MM.1S (cell line): ENCODE measurements around the gene ATP13A5.

Experiments
- DNase-seq: peaks from one replicate; pipeline ENCODE4 v3.0.0-alpha.2; 2015
- H2AFZ ChIP-seq: fragments of 300-600 bp; sonication (generic); 2 replicates; pipeline ENCODE4 v1.6.0; 2016; ENCODE audit warnings: antibody characterized with exemption, low read length
- H3F3A ChIP-seq: fragments of 300-600 bp; sonication (generic); 2 replicates; pipeline ENCODE4 v1.6.1; 2016; ENCODE audit warnings: mild to moderate bottlenecking, antibody characterized with exemption, low read length, moderate library complexity, mixed read lengths; ENCODE audit not compliant: insufficient read depth
- H3K27ac ChIP-seq: fragments of 300-600 bp; sonication (generic); 2 replicates; pipeline ENCODE4 v1.5.1; 2016; ENCODE audit warnings: mild to moderate bottlenecking, low read length
- H3K27me3 ChIP-seq: fragments of 300-600 bp; sonication (generic); replicated peaks from 2 replicates; pipeline ENCODE4 v1.6.0; 2016; ENCODE audit warnings: low read length; ENCODE audit not compliant: insufficient read depth
- H3K36me3 ChIP-seq: fragments of 300-600 bp; sonication (generic); replicated peaks from 2 replicates; pipeline ENCODE4 v1.6.1; 2016; ENCODE audit warnings: mild to moderate bottlenecking, low read length, mixed read lengths; ENCODE audit not compliant: insufficient read depth
- H3K4me1 ChIP-seq: fragments of 300-600 bp; sonication (generic); 2 replicates; pipeline ENCODE4 v1.6.1; 2016; ENCODE audit warnings: low read length, mixed read lengths
- H3K4me2 ChIP-seq: fragments of 300-600 bp; sonication (generic); 2 replicates; pipeline ENCODE4 v1.6.0; 2016; ENCODE audit warnings: low read depth, low read length
- H3K4me3 ChIP-seq: fragments of 300-600 bp; sonication (generic); 2 replicates; pipeline ENCODE4 v1.5.1; 2016; ENCODE audit warnings: low read length, mixed read lengths
- H3K79me2 ChIP-seq: fragments of 300-600 bp; sonication (generic); 2 replicates; pipeline ENCODE4 v1.6.1; 2016; ENCODE audit warnings: mixed run types, low read length, mixed read lengths
- H3K9ac ChIP-seq: fragments of 300-600 bp; sonication (generic); 2 replicates; pipeline ENCODE4 v1.6.1; 2016; ENCODE audit warnings: low read length, mixed read lengths
- H3K9me2 ChIP-seq: fragments of 300-600 bp; sonication (generic); replicated peaks from 2 replicates; pipeline ENCODE4 v1.6.1; 2016; ENCODE audit warnings: mild to moderate bottlenecking, low read length, mixed read lengths; ENCODE audit not compliant: insufficient read depth
- H3K9me3 ChIP-seq: fragments of 300-600 bp; sonication (generic); replicated peaks from 2 replicates; pipeline ENCODE4 v1.6.1; 2016; ENCODE audit warnings: mild to moderate bottlenecking, low read length, mixed read lengths; ENCODE audit not compliant: insufficient read depth
- H4K20me1 ChIP-seq: fragments of 300-600 bp; sonication (generic); 2 replicates; pipeline ENCODE4 v1.6.1; 2016; ENCODE audit warnings: mild to moderate bottlenecking, low read length, moderate library complexity, mixed read lengths; ENCODE audit not compliant: insufficient read depth
- EZH2 ChIP-seq: fragments of 300-600 bp; sonication (generic); optimal IDR thresholded peaks from 2 replicates; pipeline ENCODE3; 2017; ENCODE audit warnings: low read depth, mild to moderate bottlenecking, antibody characterized with exemption, low read length, mixed read lengths
- EZH2phosphoT487 ChIP-seq: fragments of 300-600 bp; sonication (generic); IDR thresholded peaks from 2 replicates; pipeline ENCODE4 v1.6.1; 2018; ENCODE audit warnings: antibody characterized with exemption, low read length
- TF ChIP-seq, protein P1 (sequence below): fragments of 300-600 bp; sonication (generic); IDR thresholded peaks from 2 replicates; pipeline ENCODE4 v1.5.1; 2016; ENCODE audit warnings: antibody characterized with exemption, low read length, mixed read lengths

Gene ATP13A5

DNA sequence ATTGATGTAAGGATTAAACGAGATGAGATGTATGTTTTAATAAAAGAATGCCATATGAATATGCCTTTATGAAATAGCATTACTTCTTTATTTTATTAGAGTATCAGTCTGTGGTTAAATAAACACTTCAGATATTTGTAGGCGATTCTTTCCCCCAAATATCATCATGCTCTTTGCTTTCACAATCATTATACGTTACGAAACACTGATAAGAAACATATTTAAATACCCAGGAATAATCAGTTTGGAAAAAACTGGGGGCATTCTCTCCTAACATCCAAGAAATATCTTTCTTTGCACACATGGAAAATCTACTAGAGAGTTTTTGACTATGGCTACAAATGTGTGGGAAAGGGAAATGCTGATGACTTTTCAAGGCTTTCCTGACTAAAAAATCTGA is 142.0 kb downstream of the ATP13A5 start:
- Histone ChIP-seq H3K36me3 (no peaks in the 10 kb centered on the region), H3F3A (no peaks in the 10 kb centered on the region), H3K27me3 (no peaks in the 10 kb centered on the region), H3K4me1 (no peaks in the 10 kb centered on the region), H2AFZ (no peak overlapping the region), H3K79me2 (no peaks in the 10 kb centered on the region), H3K4me2 (no peak overlapping the region), H3K4me3 (no peak overlapping the region), H4K20me1 (no peaks in the 10 kb centered on the region), H3K9me3 (no peaks in the 10 kb centered on the region), H3K27ac (no peak overlapping the region), H3K9me2 (no peaks in the 10 kb centered on the region), H3K9ac (no peak overlapping the region)
- no peak for DNase-seq
- TF ChIP-seq EZH2phosphoT487 (no peak), EZH2 (no peak)
- TF ChIP-seq, protein P1, sequence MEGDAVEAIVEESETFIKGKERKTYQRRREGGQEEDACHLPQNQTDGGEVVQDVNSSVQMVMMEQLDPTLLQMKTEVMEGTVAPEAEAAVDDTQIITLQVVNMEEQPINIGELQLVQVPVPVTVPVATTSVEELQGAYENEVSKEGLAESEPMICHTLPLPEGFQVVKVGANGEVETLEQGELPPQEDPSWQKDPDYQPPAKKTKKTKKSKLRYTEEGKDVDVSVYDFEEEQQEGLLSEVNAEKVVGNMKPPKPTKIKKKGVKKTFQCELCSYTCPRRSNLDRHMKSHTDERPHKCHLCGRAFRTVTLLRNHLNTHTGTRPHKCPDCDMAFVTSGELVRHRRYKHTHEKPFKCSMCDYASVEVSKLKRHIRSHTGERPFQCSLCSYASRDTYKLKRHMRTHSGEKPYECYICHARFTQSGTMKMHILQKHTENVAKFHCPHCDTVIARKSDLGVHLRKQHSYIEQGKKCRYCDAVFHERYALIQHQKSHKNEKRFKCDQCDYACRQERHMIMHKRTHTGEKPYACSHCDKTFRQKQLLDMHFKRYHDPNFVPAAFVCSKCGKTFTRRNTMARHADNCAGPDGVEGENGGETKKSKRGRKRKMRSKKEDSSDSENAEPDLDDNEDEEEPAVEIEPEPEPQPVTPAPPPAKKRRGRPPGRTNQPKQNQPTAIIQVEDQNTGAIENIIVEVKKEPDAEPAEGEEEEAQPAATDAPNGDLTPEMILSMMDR, result no peak

GRCh38 chr3:193231201-193231600 is 147.4 kb downstream of the ATP13A5 start:
- H3F3A ChIP-seq, result no peaks in the 10 kb centered on the region
- H3K27ac ChIP-seq, result no peak overlapping the region
- no peaks in the 10 kb centered on the region for H3K9me3 ChIP-seq
- H3K9me2 ChIP-seq, result no peaks in the 10 kb centered on the region
- no peaks in the 10 kb centered on the region for H3K27me3 ChIP-seq
- H3K79me2 ChIP-seq, result no peaks in the 10 kb centered on the region
- H2AFZ ChIP-seq, result no peak overlapping the region
- no peaks in the 10 kb centered on the region for H3K4me1 ChIP-seq
- no peaks in the 10 kb centered on the region for H3K36me3 ChIP-seq
- TF ChIP-seq EZH2phosphoT487, result no peak
- TF ChIP-seq, protein P1, result no peak
- TF ChIP-seq EZH2, result no peak
- no peak overlapping the region for H3K4me2 ChIP-seq
- no peak overlapping the region for H3K4me3 ChIP-seq
- no peak overlapping the region for H3K9ac ChIP-seq
- H4K20me1 ChIP-seq, result no peaks in the 10 kb centered on the region
- no peak for DNase-seq

DNA sequence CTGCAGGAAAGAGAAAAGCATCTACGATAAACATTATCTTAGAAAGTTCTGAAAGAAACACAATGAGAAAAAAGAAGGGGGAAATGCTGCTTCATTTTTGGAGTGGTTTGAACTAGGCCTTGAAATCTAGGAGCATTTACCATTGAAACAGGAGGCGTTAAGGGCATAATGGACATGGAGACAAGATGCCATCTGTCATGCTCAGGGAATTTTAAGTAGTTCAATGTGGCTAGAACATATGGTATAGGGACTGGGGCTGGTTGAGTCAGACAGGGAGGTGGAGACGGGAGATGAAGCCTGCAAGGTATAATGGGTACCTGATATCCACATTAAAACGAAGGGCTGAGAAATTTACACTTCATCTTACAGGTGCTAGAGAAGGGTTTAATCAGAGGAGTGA is 147.9 kb downstream of the ATP13A5 start:
- no peaks in the 10 kb centered on the region for H3F3A ChIP-seq

More for the DNA sequence above, 147.9 kb downstream of the ATP13A5 start:
- Histone ChIP-seq H3K9me3 (no peaks in the 10 kb centered on the region), H3K27ac (no peak overlapping the region), H3K4me2 (no peak overlapping the region), H4K20me1 (no peaks in the 10 kb centered on the region), H3K36me3 (no peaks in the 10 kb centered on the region), H3K4me1 (no peaks in the 10 kb centered on the region), H3K79me2 (no peaks in the 10 kb centered on the region), H3K4me3 (no peak overlapping the region), H3K27me3 (no peaks in the 10 kb centered on the region), H3K9ac (no peak overlapping the region), H2AFZ (0 out of 2 replicates have a peak overlapping the region, but pooled peaks have one; percentile 3), H3K9me2 (no peaks in the 10 kb centered on the region)
- TF ChIP-seq, protein P1, result no peak
- no peak for TF ChIP-seq EZH2
- TF ChIP-seq EZH2phosphoT487, result no peak
- DNase-seq, result no peak
